ENCODE data around the gene BCL2L2.

DNA sequence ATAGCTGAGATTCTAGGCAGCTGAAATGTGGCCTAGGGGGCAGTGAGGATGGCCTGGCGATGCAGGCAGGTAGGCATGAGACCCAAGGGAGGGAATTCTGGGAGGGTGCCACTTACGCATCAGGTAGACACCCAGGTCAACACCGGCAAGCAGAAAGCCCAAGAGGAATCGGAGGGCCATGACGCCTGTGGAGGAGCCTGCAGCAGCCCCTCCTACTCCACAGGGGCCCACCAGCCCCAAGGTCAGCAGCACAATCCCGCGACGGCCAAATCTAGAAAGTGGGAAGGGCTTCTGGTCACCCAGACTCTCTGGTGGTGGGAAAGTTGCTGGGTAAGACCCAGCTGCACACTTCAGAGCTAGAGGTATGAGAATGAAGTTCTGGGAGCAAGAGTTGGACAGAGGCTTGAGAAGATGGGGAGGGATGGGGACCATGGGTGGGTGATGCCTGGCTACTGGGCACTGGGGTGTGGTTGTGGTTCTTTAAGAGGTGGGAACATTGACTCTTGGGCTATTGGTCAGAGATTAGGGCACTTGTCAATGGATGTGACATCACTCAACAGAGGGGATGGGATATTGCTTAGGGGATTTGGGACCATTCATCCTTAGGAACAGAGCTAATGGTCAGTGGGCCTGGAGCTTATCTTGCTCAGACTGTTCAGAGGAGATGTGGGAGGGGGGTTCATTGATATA is 42.7 kb downstream of the BCL2L2 start:
- TF ChIP-seq, protein P1, sequence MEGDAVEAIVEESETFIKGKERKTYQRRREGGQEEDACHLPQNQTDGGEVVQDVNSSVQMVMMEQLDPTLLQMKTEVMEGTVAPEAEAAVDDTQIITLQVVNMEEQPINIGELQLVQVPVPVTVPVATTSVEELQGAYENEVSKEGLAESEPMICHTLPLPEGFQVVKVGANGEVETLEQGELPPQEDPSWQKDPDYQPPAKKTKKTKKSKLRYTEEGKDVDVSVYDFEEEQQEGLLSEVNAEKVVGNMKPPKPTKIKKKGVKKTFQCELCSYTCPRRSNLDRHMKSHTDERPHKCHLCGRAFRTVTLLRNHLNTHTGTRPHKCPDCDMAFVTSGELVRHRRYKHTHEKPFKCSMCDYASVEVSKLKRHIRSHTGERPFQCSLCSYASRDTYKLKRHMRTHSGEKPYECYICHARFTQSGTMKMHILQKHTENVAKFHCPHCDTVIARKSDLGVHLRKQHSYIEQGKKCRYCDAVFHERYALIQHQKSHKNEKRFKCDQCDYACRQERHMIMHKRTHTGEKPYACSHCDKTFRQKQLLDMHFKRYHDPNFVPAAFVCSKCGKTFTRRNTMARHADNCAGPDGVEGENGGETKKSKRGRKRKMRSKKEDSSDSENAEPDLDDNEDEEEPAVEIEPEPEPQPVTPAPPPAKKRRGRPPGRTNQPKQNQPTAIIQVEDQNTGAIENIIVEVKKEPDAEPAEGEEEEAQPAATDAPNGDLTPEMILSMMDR (IDR thresholded peaks at IDR 0.05): no peak
- TF ChIP-seq EZH2 (IDR thresholded peaks at IDR 0.05; ENCODE audit: borderline replicate concordance, insufficient read depth, low read depth, low read length, poor library complexity, severe bottlenecking): no peak

Data from B cell (primary cell).